GM12873 (cell line): ENCODE measurements around the gene ATP6V0E1.

ENCODE experiments used
- CTCF ChIP-seq: IDR thresholded peaks from 2 replicates; pipeline ENCODE4 v1.5.1; 2012; ENCODE audit warnings: low read depth, mild to moderate bottlenecking, moderate library complexity, low read length, control low read depth; ENCODE audit not compliant: insufficient read depth; ENCODE audit errors: missing control alignments

Gene ATP6V0E1

GRCh38 chr5:172973127-172973916 is 10.2 kb upstream of the ATP6V0E1 start:
- TF ChIP-seq CTCF: no peak

- no peak for TF ChIP-seq CTCF
Observed at GRCh38 chr5:172973931-172974330, 9.6 kb upstream of the ATP6V0E1 start.

- TF ChIP-seq CTCF: no peak
Observed at GRCh38 chr5:172975289-172975688, 8.3 kb upstream of the ATP6V0E1 start.

- TF ChIP-seq CTCF: no peak
Observed at GRCh38 chr5:172979778-172980177, 3.8 kb upstream of the ATP6V0E1 start.

- no peak for TF ChIP-seq CTCF
Observed at GRCh38 chr5:172981931-172982330, 1.6 kb upstream of the ATP6V0E1 start.

- TF ChIP-seq CTCF: peak; percentile 71
Observed at GRCh38 chr5:172984244-172984953, 828 bp downstream of the ATP6V0E1 start.

GRCh38 chr5:172985596-172985995 is 2.0 kb downstream of the ATP6V0E1 start:
- TF ChIP-seq CTCF: no peak
